Right forelimb (tissue), 1 donor: ENCODE measurements around the gene VPREB3.

ENCODE experiments used
- DNase-seq: peaks from one replicate; pipeline ENCODE4 v3.0.0-alpha.2; 2018

VPREB3 gene

GRCh38 chr22:23722724-23723123, 31.5 kb downstream of the VPREB3 start:
- DNase-seq = no peak

GRCh38 chr22:23722160-23722559, 32.1 kb downstream of the VPREB3 start:
- DNase-seq = no peak

- no peak for DNase-seq
These were observed 33.4 kb downstream of the VPREB3 start for GRCh38 chr22:23720855-23721254.

DNA sequence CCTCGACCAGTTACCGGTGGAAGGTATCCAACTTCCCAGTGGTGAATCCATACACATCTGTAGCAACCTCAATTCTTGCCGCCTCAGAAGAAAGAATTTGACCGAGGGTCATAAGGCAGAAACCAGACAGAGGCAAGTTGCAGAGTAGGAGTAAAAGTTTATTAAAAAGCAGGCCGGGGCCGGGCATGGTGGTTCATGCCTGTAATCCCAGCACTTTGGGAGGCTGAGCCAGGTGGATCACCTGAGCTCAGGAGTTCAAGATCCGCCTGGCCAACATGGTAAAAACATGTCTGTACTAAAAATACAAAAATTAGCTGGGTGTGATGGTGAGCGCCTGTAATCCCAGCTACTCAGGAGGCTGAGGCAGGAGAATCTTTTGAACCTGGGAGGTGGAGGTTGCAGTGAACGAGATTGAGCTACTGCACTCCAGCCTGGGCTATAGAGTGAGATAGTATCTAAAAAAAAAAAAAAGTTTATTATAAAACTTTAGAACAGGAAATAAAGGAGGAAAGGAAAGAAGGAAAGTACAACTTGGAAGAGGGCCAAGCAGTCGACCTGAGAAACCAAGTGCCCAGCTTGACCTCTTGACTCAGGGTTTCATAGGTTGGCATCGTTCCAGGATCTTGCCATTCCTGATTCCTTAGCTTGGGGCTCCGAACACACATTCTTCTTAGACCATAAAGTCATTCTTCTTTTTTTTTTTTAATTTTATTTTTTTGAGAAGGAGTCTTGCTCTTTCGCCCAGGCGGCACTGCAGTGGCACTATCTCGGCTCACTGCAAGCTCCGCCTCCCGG, 35.7 kb downstream of the VPREB3 start:
- no peak for DNase-seq

GRCh38 chr22:23716811-23717801, 37.1 kb downstream of the VPREB3 start:
- peak; percentile 92 for DNase-seq

DNA sequence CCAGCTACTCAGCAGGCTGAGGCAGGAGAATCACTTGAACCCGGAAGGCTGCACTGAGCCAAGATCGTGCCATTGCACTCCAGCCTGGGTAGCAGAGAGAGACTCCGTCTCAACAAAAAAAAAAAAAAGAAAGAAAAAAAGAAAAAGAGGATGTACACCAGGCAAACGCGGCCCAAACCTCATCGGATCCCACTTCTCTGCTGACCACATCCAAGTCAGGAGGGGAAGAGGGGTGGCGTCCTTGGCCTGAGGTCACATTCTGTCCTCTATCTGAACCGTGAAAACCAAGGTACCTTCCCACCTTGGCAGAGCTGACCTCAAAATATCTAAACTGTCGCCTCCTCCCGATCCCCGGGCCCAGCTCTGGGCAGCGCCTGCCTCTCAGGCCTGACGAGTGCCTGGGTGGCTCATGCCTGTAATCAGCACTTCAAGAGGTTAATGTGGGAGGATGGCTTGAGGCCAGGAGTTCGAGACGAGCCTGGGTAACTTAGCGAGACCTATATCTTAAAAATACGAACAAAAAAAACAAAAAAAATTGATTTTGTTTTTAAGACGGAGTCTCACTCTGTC, 38.3 kb downstream of the VPREB3 start:
- DNase-seq = no peak

GRCh38 chr22:23714596-23715578, 39.3 kb downstream of the VPREB3 start:
- no peak for DNase-seq

DNA sequence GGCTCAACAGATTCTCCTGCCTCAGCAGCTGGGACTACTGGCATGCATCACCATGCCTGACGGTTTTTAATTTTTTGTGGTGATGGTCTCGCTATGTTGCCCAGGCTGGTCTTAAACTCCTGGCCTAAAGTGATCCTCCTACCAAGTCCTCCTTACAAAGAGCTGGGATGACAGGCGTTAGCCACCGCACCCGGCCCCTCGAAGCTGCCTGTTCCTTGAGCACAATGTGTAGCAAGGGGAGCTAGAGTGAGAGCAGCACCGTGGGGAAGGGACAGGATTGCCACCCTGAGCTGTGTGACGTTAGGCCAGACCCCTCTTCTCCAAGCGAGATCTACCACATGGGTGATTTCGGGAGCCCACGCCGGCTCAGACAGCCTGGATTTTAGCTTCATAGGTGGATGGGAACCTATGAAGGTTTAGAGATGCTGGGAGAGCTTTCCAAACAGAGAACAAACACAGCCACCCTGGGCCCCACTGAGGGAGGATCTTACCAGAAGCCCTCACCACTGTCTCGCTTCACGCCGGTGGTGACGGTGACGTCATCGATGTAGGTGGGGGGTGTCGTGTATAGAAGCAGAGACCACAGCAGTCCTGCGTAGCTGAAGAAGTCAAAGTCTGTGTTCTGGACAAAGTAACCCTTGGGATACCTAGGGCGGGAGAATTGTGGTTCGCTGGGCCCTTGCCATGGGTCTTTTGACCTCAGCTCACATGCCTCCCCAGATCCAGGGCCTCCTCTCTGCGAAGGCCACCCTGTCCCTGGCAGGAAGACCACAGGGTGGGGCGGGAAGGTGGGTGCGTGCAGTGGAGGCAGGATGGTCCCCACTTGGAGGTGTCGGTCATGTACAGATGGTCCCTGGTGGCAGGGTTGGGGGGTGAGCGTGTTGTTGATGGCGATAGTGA, 40.3 kb downstream of the VPREB3 start:
- DNase-seq = no peak

DNA sequence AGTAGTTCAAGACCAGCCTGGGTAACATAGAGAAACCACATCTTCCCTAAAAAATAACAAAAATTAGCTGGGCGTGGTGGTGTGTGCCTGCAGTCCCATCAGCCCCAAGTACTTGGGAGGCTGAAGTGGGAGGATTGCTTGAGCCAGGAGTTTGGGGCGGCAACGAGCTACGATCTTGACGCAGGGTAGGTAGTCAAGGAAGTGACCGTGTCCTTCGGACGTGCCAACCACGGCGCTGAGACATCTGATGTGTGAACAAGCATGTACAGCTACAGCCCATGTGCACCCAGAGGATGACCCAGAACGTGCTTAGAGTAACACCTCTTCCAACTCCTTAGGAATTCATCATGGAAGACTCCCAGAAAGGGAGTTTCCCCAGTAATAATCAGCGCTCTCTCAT, 42.0 kb downstream of the VPREB3 start:
- no peak for DNase-seq

GRCh38 chr22:23709107-23709506, 45.1 kb downstream of the VPREB3 start:
- DNase-seq = no peak

- DNase-seq = no peak
These were observed 46.0 kb downstream of the VPREB3 start for GRCh38 chr22:23708270-23708669.

GRCh38 chr22:23705358-23705757, 48.9 kb downstream of the VPREB3 start:
- no peak for DNase-seq

- DNase-seq = no peak
These were observed 49.4 kb downstream of the VPREB3 start for GRCh38 chr22:23704829-23705228.

DNA sequence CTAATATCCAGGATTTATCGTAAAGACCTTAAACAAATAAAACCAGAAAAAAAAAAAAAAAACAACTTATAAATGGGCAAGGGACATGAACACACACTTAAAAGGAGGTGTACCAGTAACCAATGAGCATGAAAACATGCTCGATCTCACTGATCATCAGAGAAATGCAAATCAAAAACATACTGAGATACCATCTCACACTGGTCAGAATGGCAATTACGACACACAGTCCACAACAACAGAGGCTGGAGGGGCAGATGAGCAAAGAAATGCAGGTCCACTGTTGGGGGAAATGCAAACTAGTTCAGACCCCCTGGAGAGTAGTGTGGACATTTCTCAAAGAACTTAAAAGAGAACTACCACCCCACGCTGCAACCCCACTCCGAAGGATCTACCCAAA, 50.2 kb downstream of the VPREB3 start:
- DNase-seq = no peak
